HepG2 (cell line): ENCODE data around the gene ALDOA. TPM values are rescaled to one million over a fixed set of nuclear protein-coding genes. Genes with fewer than 3 reads are reported as not detected.

ENCODE experiments used
- ARID3A ChIP-seq: IDR thresholded peaks from 2 replicates; pipeline ENCODE4 v1.6.1; 2012; ENCODE audit warnings: low read depth, low read length, improper control_type of control experiment
- CC2D1A ChIP-seq: sonication (generic); formaldehyde crosslinking; IDR thresholded peaks from 2 replicates; pipeline ENCODE4 v1.8.1; 2023; ENCODE audit warnings: mild to moderate bottlenecking, missing genetic modification reagents
- GMEB2 ChIP-seq: IDR thresholded peaks from 2 replicates; pipeline ENCODE4 v1.6.1; 2016; ENCODE audit warnings: missing biosample characterization, missing genetic modification reagents, low read depth
- GTF3A ChIP-seq: sonication (generic); formaldehyde crosslinking; conservative IDR thresholded peaks from 2 replicates; pipeline ENCODE4 v1.4.0; 2020; ENCODE audit warnings: mild to moderate bottlenecking, missing genetic modification reagents
- HMGXB3 ChIP-seq: sonication (generic); formaldehyde crosslinking; IDR thresholded peaks from 2 replicates; pipeline ENCODE4 v1.4.0; 2020; ENCODE audit warnings: missing genetic modification reagents, borderline replicate concordance
- HNF4G ChIP-seq, 2 experiments: sonication (generic) in 1 of 2; formaldehyde crosslinking in 1 of 2; IDR thresholded peaks; 2 replicates each; pipeline versions ENCODE4 v1.4.0 to v1.6.1; 2011 to 2020; ENCODE audit warnings: borderline replicate concordance in 2 of 2, low read depth in 2 of 2, mild to moderate bottlenecking in 2 of 2, low read length in 1 of 2, missing genetic modification reagents in 1 of 2, moderate library complexity in 1 of 2
- HOXA9 ChIP-seq: sonication (generic); formaldehyde crosslinking; IDR thresholded peaks from 2 replicates; pipeline ENCODE4 v1.8.1; 2022; ENCODE audit warnings: missing genetic modification reagents, mild to moderate bottlenecking, moderate library complexity, borderline replicate concordance
- IRF2 ChIP-seq: IDR thresholded peaks from 2 replicates; pipeline ENCODE4 v1.6.1; 2018; ENCODE audit warnings: missing genetic modification reagents, missing compliant biosample characterization
- MIER2 ChIP-seq: IDR thresholded peaks from 2 replicates; pipeline ENCODE4 v1.6.1; 2016; ENCODE audit warnings: missing biosample characterization, missing genetic modification reagents
- NFYB ChIP-seq: sonication (generic); formaldehyde crosslinking; IDR thresholded peaks from 2 replicates; pipeline ENCODE4 v1.4.0; 2020; ENCODE audit warnings: missing genetic modification reagents
- NR3C1 ChIP-seq: sonication (generic); formaldehyde crosslinking; IDR thresholded peaks from 2 replicates; pipeline ENCODE4 v1.4.0; 2020; ENCODE audit warnings: missing genetic modification reagents
- NRL ChIP-seq: sonication (generic); formaldehyde crosslinking; IDR thresholded peaks from 2 replicates; pipeline ENCODE4 v1.5.0; 2020; ENCODE audit warnings: missing genetic modification reagents, mild to moderate bottlenecking, moderate library complexity, borderline replicate concordance
- PHB2 ChIP-seq: fragments of 450-650 bp; IDR thresholded peaks from 2 replicates; pipeline ENCODE4 v1.6.1; 2018; ENCODE audit not compliant: partially characterized antibody
- POGZ ChIP-seq: sonication (generic); formaldehyde crosslinking; IDR thresholded peaks from 2 replicates; pipeline ENCODE4 v1.4.0; 2020; ENCODE audit warnings: mild to moderate bottlenecking, missing genetic modification reagents
- SNAPC2 ChIP-seq: sonication (generic); formaldehyde crosslinking; IDR thresholded peaks from 2 replicates; pipeline ENCODE4 v1.8.1; 2022; ENCODE audit warnings: mild to moderate bottlenecking, missing genetic modification reagents
- SP4 ChIP-seq: sonication (generic); formaldehyde crosslinking; IDR thresholded peaks from 2 replicates; pipeline ENCODE4 v1.8.1; 2023; ENCODE audit warnings: mild to moderate bottlenecking, missing genetic modification reagents
- ZFP36 ChIP-seq: fragments of 150-350 bp; IDR thresholded peaks from 2 replicates; pipeline ENCODE4 v1.6.1; 2018; ENCODE audit warnings: borderline replicate concordance, low read length, low read depth; ENCODE audit not compliant: partially characterized antibody
- ZMYM4 ChIP-seq: sonication (generic); formaldehyde crosslinking; IDR thresholded peaks from 2 replicates; pipeline ENCODE4 v1.8.1; 2023; ENCODE audit warnings: mild to moderate bottlenecking, missing genetic modification reagents
- ZNF333 ChIP-seq: sonication (generic); formaldehyde crosslinking; IDR thresholded peaks from 2 replicates; pipeline ENCODE4 v1.4.0; 2020; ENCODE audit warnings: mild to moderate bottlenecking, missing genetic modification reagents, borderline replicate concordance
- ZNF350 ChIP-seq: sonication (generic); formaldehyde crosslinking; IDR thresholded peaks from 2 replicates; pipeline ENCODE4 v1.4.0; 2020; ENCODE audit warnings: mild to moderate bottlenecking, low read depth, missing genetic modification reagents, borderline replicate concordance
- ZNF510 ChIP-seq: sonication (generic); formaldehyde crosslinking; IDR thresholded peaks from 2 replicates; pipeline ENCODE4 v1.4.0; 2020; ENCODE audit warnings: low read depth, mild to moderate bottlenecking, missing genetic modification reagents
- ZNF781 ChIP-seq: sonication (generic); formaldehyde crosslinking; IDR thresholded peaks from 2 replicates; pipeline ENCODE4 v1.5.1; 2020; ENCODE audit warnings: borderline replicate concordance, mild to moderate bottlenecking, missing genetic modification reagents; ENCODE audit errors: not compliant biosample characterization
- polyA plus RNA-seq, 8 experiments: library from polyadenylated mRNA; depleted of rRNA in 3 of 8; stranded (reverse) in 7 of 8; unstranded in 1 of 8; fragments of >200 nt; fragmentation: Illumina TruSeq in 4 of 8; extraction: Trizol in 4 of 8; gene quantifications; 2 replicates each; pipeline versions ENCODE4 v1.2.1 to v1.2.3, GENCODE V29; 2011 to 2016; ENCODE audit warnings: low read depth in 4 of 8, missing spikeins in 1 of 8, mixed read lengths in 1 of 8; ENCODE audit not compliant: insufficient read depth in 1 of 8
- total RNA-seq, 5 experiments: library from RNA; depleted of rRNA; stranded (reverse); fragments of >200 nt; fragmentation: Illumina TruSeq; extraction: Trizol; gene quantifications; 2 replicates each; pipeline ENCODE4 v1.2.3, GENCODE V29; 2016; ENCODE audit warnings: low read depth in 1 of 5

ALDOA gene
- total and polyA plus RNA-seq, 2 of the 13 experiments (the other 11 are each of a cell fraction or from before 2014, with no cell fraction given), result 925 to 1,884 TPM

- TF ChIP-seq ARID3A (no peak), PHB2 (no peak), SNAPC2 (peak; percentile 95), CC2D1A (CRISPR knock-in tag) (peak; percentile 75; the same call in 1 of the 2 replicates), NR3C1 (no peak; the same call in 1 of the 2 replicates), IRF2 (peak; percentile 90), SP4 (CRISPR knock-in tag) (peak; percentile 96), HOXA9 (peak; percentile 97), GTF3A (0 out of 2 replicates have a peak, but pooled peaks have one; percentile 89), GMEB2 (CRISPR knock-in tag) (no peak), NFYB (CRISPR knock-in tag) (peak; percentile 63), ZNF350 (CRISPR knock-in tag) (peak; percentile 92; the same call in 1 of the 2 replicates), MIER2 (CRISPR knock-in tag) (peak; percentile 87), ZNF510 (CRISPR knock-in tag) (peak; percentile 94; the same call in 1 of the 2 replicates), ZFP36 (no peak), ZNF333 (CRISPR knock-in tag) (no peak; the same call in 1 of the 2 replicates), HNF4G (IDR thresholded peaks at IDR 0.05; ENCODE audit: borderline replicate concordance, low read depth, low read length) (peak; percentile 43; the same call in 1 of the 2 replicates), HNF4G (CRISPR knock-in tag; IDR thresholded peaks at IDR 0.05; ENCODE audit: borderline replicate concordance, low read depth) (peak; percentile 82; the same call in 1 of the 2 replicates), POGZ (CRISPR knock-in tag) (peak; percentile 73), HMGXB3 (peak; percentile 84; the same call in 1 of the 2 replicates), NRL (peak; percentile 94), ZNF781 (peak; percentile 89), ZMYM4 (peak; percentile 93)
These were observed 12.7 kb upstream of the ALDOA start (continued) for GRCh38 chr16:30052671-30053372.
